Measurements from ENCODE around the gene PTPRK. TPM values are rescaled to one million over a fixed set of nuclear protein-coding genes. Genes with fewer than 3 reads are reported as not detected.

The PTPRK gene
- total and polyA plus RNA-seq, 8 donors = 57.0 to 90.4 (median 78.6) TPM

DNA sequence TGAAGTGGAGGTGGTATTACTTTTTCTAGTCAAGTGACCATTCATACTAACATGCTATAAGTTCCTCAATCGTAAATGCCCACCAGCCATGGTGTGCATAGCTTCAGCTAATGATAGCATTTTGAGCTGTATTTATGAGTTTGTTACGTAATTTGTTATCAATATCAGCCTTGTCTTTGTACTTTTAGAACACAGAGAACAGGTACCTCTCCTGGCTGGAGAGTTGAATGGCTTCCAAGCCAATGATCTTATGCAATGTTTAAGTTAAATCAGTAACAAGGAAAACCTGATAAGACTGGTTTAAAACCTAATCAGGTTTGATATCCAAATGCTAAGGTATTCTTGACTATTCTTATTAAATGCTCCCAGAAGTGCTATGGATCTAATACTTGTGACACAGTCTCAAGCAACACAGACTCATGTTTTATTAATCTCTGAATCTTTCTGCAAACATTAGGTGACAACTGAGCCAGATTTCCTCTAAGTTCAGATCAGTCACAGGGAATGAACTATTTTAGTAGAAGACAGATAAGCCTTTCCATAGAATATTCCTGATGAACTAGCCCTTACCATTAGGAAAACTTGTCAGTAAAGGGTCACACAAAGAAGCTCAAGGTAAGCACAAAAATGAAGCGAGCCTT lies 154.8 kb downstream of the PTPRK start:
- TF ChIP-seq, protein P1, sequence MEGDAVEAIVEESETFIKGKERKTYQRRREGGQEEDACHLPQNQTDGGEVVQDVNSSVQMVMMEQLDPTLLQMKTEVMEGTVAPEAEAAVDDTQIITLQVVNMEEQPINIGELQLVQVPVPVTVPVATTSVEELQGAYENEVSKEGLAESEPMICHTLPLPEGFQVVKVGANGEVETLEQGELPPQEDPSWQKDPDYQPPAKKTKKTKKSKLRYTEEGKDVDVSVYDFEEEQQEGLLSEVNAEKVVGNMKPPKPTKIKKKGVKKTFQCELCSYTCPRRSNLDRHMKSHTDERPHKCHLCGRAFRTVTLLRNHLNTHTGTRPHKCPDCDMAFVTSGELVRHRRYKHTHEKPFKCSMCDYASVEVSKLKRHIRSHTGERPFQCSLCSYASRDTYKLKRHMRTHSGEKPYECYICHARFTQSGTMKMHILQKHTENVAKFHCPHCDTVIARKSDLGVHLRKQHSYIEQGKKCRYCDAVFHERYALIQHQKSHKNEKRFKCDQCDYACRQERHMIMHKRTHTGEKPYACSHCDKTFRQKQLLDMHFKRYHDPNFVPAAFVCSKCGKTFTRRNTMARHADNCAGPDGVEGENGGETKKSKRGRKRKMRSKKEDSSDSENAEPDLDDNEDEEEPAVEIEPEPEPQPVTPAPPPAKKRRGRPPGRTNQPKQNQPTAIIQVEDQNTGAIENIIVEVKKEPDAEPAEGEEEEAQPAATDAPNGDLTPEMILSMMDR (IDR thresholded peaks at IDR 0.05) = no peak
- Histone ChIP-seq H3K4me3 (no peak overlapping the region), H3K9me3 (no peaks in the 10 kb centered on the region), H3K27ac (no peak overlapping the region), H3K4me1 (peaks cover 0 to 4% of the 10 kb centered on the region in 2 donors), H3K36me3 (no peaks in the 10 kb centered on the region), H3K27me3 (no peaks in the 10 kb centered on the region)
- ATAC-seq (no peak), DNase-seq (no peak)
- intact Hi-C loops (cut with DNase I) = no loop called here

DNA sequence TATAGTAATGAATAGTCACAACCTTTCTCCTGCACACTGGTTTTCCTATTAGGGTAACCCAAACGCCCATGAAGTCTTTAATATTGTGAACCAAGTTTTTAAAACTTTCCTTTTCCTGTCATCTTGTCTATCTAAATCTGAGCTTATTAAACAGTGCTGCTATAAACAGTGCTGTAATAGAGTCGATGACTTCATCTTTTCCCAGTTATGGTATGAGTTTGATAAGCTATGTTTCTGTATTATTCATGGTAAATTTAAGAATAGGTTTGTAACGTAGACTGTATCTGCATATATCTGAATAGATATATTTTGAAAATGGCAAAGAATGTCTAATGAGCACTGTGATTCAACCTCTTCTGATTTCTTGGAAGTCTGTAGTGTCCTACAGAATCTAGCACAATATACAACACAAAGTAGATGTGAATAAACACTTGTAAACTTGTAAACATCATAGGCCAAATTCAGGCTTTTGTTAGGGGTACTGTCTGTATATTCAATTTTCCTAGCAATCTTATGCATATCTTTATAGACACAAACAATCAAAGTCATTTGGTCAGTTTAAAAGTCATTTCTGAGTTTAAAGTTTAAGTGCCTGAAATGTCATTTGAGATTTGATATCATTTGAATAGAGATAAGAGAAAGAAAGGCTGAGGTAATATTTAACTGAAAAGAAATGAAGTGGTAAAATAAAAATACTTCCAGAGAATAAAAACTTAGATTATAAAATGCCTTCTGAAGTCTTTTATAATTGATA lies 155.5 kb downstream of the PTPRK start:
- no peak for DNase-seq
- TF ChIP-seq, protein P1 (IDR thresholded peaks at IDR 0.05) = no peak
- H3K9me3 ChIP-seq = no peaks in the 10 kb centered on the region
- no peak for ATAC-seq
- no peak overlapping the region for H3K4me3 ChIP-seq
- H3K4me1 ChIP-seq = peaks cover 0 to 4% of the 10 kb centered on the region in 2 donors
- H3K36me3 ChIP-seq = no peaks in the 10 kb centered on the region
- no peaks in the 10 kb centered on the region for H3K27me3 ChIP-seq
- no peak overlapping the region for H3K27ac ChIP-seq
- intact Hi-C loops (cut with DNase I) = no loop called here

DNA sequence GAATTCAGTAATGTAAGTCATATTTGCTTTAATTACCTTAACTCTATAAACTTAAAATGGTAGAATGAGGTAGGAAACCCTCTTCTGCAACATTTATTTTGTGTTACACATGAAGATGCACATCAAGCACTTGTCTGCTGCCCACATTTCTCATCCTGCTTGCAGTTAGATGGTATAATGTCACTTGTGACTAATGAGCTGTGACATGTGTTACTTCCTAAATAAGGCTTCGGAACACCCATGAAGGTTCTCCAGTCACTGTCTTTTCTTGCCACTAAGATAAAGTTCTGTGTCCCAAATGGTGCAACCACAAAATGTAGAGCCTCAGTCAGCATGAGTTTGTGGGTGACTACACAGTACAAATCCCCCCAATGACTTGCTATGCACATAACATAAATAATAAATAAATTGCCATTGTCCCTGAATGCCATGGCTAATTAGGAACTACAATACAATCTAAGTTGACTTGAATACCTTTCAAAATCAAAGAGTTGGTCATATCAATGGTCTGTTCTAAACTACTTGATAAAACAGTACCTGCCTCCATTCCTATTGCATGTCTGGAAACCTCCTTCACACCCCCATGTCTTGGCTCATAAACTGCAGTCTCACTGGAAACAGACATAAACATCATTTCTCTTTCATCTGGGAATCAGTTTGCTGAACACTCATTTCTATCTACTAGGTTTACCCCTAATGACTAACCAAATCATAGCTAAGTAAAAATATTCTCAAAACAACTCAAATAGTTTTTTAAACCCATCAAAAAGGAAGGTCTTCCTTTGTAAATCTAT lies 157.2 kb downstream of the PTPRK start:
- Histone ChIP-seq H3K27me3 (no peaks in the 10 kb centered on the region), H3K4me1 (no peaks in the 10 kb centered on the region), H3K36me3 (no peaks in the 10 kb centered on the region), H3K9me3 (no peaks in the 10 kb centered on the region), H3K4me3 (no peak overlapping the region), H3K27ac (no peak overlapping the region)
- ATAC-seq (no peak), DNase-seq (no peak)
- TF ChIP-seq, protein P1 (IDR thresholded peaks at IDR 0.05) = no peak
- intact Hi-C loops (cut with DNase I) = no loop called here

DNA sequence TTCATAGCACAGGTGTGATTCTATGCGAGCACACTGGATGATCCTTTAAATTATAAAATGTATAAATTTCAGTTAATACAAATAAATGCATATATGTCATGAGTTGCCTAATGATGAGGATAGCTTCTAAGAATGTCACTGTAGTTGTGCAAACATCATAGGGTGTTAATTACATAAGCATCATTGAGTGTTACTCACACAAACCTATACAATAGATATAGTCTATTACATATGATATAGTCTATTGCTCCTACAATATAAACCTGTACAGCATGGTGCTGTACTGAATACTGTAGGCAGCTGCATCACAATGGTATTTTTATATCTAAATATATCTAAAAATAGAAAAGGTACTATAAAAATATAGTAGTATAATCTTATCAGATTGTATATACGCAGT lies 159.0 kb downstream of the PTPRK start:
- intact Hi-C loops (cut with DNase I) = no loop called here
- TF ChIP-seq, protein P1 (IDR thresholded peaks at IDR 0.05) = no peak
- H3K9me3 ChIP-seq = no peaks in the 10 kb centered on the region

More for the DNA sequence above, 159.0 kb downstream of the PTPRK start:
- DNase-seq = no peak
- no peak for ATAC-seq
- Histone ChIP-seq H3K4me1 (no peaks in the 10 kb centered on the region), H3K27ac (no peak overlapping the region), H3K36me3 (no peaks in the 10 kb centered on the region), H3K27me3 (no peaks in the 10 kb centered on the region), H3K4me3 (no peak overlapping the region)

All from left lung (tissue), 10 donors.